ENCODE results near the gene CNTN2. TPM values are rescaled to one million over a fixed set of nuclear protein-coding genes. Genes with fewer than 3 reads are reported as not detected.

The CNTN2 gene
- total and polyA plus RNA-seq, 2 of the 4 experiments (the other 2 are of a cell fraction), result not detected

DNA sequence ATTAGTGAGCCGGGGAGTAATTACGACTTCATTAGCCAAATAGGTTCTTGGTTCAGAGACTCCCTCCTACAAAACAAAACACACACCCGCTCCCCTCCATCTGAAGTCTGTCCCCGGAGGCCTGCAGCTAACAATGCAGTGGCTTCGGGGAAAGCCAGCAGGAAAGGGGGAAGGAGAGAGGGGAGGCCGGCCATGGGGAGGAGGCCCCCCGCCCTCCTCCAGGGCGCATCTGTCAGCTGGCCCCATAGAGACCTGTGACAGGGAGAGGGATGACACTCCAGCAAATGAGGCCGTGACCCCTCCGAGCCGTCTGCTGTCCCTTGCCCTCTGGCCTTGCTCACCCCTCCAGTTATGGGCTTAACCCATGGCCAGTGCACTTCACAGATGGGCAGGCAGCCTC, 12.1 kb upstream of the CNTN2 start:
- Histone ChIP-seq H3K27ac (ENCODE audit: insufficient read depth, low read length) (no peak overlapping the region), H2BK15ac (ENCODE audit: low read depth, low read length) (no peak overlapping the region), H3K18ac (ENCODE audit: low read depth, low read length) (no peak overlapping the region), H3K9me3 (ENCODE audit: control insufficient read depth, insufficient read depth, low read length) (no peaks in the 10 kb centered on the region), H4K8ac (ENCODE audit: low read depth in 2 of 2, low read length in 2 of 2) (no peak overlapping the region), H4K91ac (ENCODE audit: insufficient read depth, low read depth, low read length) (no peak overlapping the region), H3K27me3 (ENCODE audit: control insufficient read depth, insufficient read depth, low read length) (peaks cover 47% of the 10 kb centered on the region), H2BK120ac (ENCODE audit: low read depth, low read length) (no peak overlapping the region), H4K5ac (ENCODE audit: low read depth, low read length) (no peak overlapping the region), H3K4me1 (ENCODE audit: control insufficient read depth, insufficient read depth, low read length) (no peaks in the 10 kb centered on the region), H4K20me1 (ENCODE audit: insufficient read depth, low read length) (no peaks in the 10 kb centered on the region), H2BK5ac (ENCODE audit: low read depth, low read length, poor library complexity, severe bottlenecking) (no peak overlapping the region), H2BK20ac (ENCODE audit: low read depth, low read length) (no peak overlapping the region), H3K9ac (ENCODE audit: low read depth, low read length) (no peak overlapping the region), H3K4ac (ENCODE audit: low read depth, low read length) (no peak overlapping the region), H3K9me1 (ENCODE audit: insufficient read depth, low read length) (no peaks in the 10 kb centered on the region), H3K79me1 (ENCODE audit: low read depth in 1 of 2, low read length in 2 of 2) (no peaks in the 10 kb centered on the region), H2AFZ (replicated peaks; ENCODE audit: low read length, poor library complexity) (no peak overlapping the region), H3K4me2 (ENCODE audit: low read depth, low read length) (no peak overlapping the region), H3K14ac (replicated peaks; ENCODE audit: low read depth, low read length) (no peak overlapping the region), H3K36me3 (ENCODE audit: control insufficient read depth, insufficient read depth, low read length) (no peaks in the 10 kb centered on the region), H3K23ac (ENCODE audit: low read depth, low read length) (no peak overlapping the region), H2AK5ac (ENCODE audit: low read depth, low read length) (no peak overlapping the region), H3K4me3 (ENCODE audit: insufficient read depth, low read depth, low read length) (no peak overlapping the region), H3K56ac (ENCODE audit: extremely low read depth, insufficient read depth, low read length) (no peak overlapping the region), H2AK9ac (replicated peaks; ENCODE audit: low read depth, low read length, poor library complexity) (no peak overlapping the region)
- CTCF ChIA-PET, result no interaction called here
- no peak for ATAC-seq (ENCODE audit: low read depth)
- dilution Hi-C loops (cut with HindIII; ENCODE audit: low sequenced_read_pairs, unreplicated experiment) (no loop called here), in situ Hi-C loops (cut with MboI; ENCODE audit: low sequenced_read_pairs) (no loop called here), intact Hi-C loops (cut with micrococcal nuclease) (no loop called here)
- WGBS, 2 experiments (ENCODE audit: extremely low coverage in 2 of 2, insufficient read length in 1 of 2), result 40% methylated on average over 2 of the region's 11 CpGs; no CpG with 5 or more reads in 1 of the 2 experiments
- no peak for TF ChIP-seq BHLHE40 (IDR thresholded peaks at IDR 0.05; ENCODE audit: low read depth, low read length)
- DNase-seq, result no peak
- POLR2A ChIA-PET (ENCODE audit: unreplicated experiment), result no interaction called here
- no TSS peak for BruUV-seq (replicated peaks)
